Measurements from ENCODE around the gene UGT2B15.
"Not testable (repeated sequence)": the region's sequence is repeated elsewhere in the genome, so short reads cannot be mapped to it uniquely, and the experiment has no call there.

UGT2B15 gene

GRCh38 chr4:68670479-68670939 is at the start of gene UGT2B15:
Gene UGT2B15, minus strand, starts transcription at chr4:68670652. Its CDS starts 34 bp downstream, at chr4:68670618.
- ATAC-seq, result not testable (repeated sequence)

- TF ChIP-seq SNAI2 (CRISPR knock-in tag; IDR thresholded peaks at IDR 0.05) (no peak), ZNF70 (CRISPR knock-in tag; IDR thresholded peaks at IDR 0.05) (no peak), RARB (CRISPR knock-in tag; IDR thresholded peaks at IDR 0.05) (no peak), ZNF565 (CRISPR knock-in tag; conservative IDR thresholded peaks at IDR 0.05; ENCODE audit: low read depth) (no peak), POU6F1 (CRISPR knock-in tag; IDR thresholded peaks at IDR 0.05; ENCODE audit: borderline replicate concordance, low read depth) (no peak)
- no peak for ATAC-seq
Observed at GRCh38 chr4:68719075-68719473, 48.6 kb upstream of the UGT2B15 start.

GRCh38 chr4:68718447-68719074 is 48.1 kb upstream of the UGT2B15 start:
- TF ChIP-seq SNAI2 (CRISPR knock-in tag; IDR thresholded peaks at IDR 0.05) (no peak), ZFP3 (CRISPR knock-in tag; IDR thresholded peaks at IDR 0.05) (no peak), TCF4 (CRISPR knock-in tag; IDR thresholded peaks at IDR 0.05; ENCODE audit: borderline replicate concordance) (no peak), ZC3H10 (CRISPR knock-in tag; IDR thresholded peaks at IDR 0.05) (no peak), CREB5 (CRISPR knock-in tag; IDR thresholded peaks at IDR 0.05; ENCODE audit: low read depth) (no peak), TOX (CRISPR knock-in tag; IDR thresholded peaks at IDR 0.05; ENCODE audit: borderline replicate concordance) (no peak), GLIS3 (CRISPR knock-in tag; IDR thresholded peaks at IDR 0.05) (no peak), PATZ1 (CRISPR knock-in tag; IDR thresholded peaks at IDR 0.05; ENCODE audit: borderline replicate concordance) (no peak), CSRNP3 (CRISPR knock-in tag; IDR thresholded peaks at IDR 0.05) (no peak), ZNF8 (CRISPR knock-in tag; IDR thresholded peaks at IDR 0.05) (no peak), TSHZ2 (CRISPR knock-in tag; IDR thresholded peaks at IDR 0.05) (no peak), PPARA (CRISPR knock-in tag; IDR thresholded peaks at IDR 0.05; ENCODE audit: borderline replicate concordance) (no peak), ZFP30 (CRISPR knock-in tag; IDR thresholded peaks at IDR 0.05) (no peak), ZNF70 (CRISPR knock-in tag; IDR thresholded peaks at IDR 0.05) (no peak), CSDC2 (CRISPR knock-in tag; IDR thresholded peaks at IDR 0.05) (no peak)
- no peak for ATAC-seq

- no peak for ATAC-seq
- TF ChIP-seq TSHZ2 (CRISPR knock-in tag; IDR thresholded peaks at IDR 0.05), result no peak
- TF ChIP-seq TCF4 (CRISPR knock-in tag; IDR thresholded peaks at IDR 0.05; ENCODE audit: borderline replicate concordance), result no peak
- no peak for TF ChIP-seq ZNF565 (CRISPR knock-in tag; conservative IDR thresholded peaks at IDR 0.05; ENCODE audit: low read depth)
- no peak for TF ChIP-seq ARNTL (CRISPR knock-in tag; IDR thresholded peaks at IDR 0.05; ENCODE audit: borderline replicate concordance, low read depth)
- no peak for TF ChIP-seq CSRNP3 (CRISPR knock-in tag; IDR thresholded peaks at IDR 0.05)
- TF ChIP-seq RARB (CRISPR knock-in tag; IDR thresholded peaks at IDR 0.05), result no peak
- TF ChIP-seq ZC3H10 (CRISPR knock-in tag; IDR thresholded peaks at IDR 0.05), result no peak
- TF ChIP-seq GLIS3 (CRISPR knock-in tag; IDR thresholded peaks at IDR 0.05), result no peak
- TF ChIP-seq ZNF8 (CRISPR knock-in tag; IDR thresholded peaks at IDR 0.05), result no peak
- no peak for TF ChIP-seq ZNF70 (CRISPR knock-in tag; IDR thresholded peaks at IDR 0.05)
- TF ChIP-seq OSR1 (CRISPR knock-in tag; IDR thresholded peaks at IDR 0.05), result no peak
- TF ChIP-seq ZFP3 (CRISPR knock-in tag; IDR thresholded peaks at IDR 0.05), result no peak
- TF ChIP-seq ISL1 (CRISPR knock-in tag; IDR thresholded peaks at IDR 0.05), result no peak
- no peak for TF ChIP-seq BACH2 (CRISPR knock-in tag; IDR thresholded peaks at IDR 0.05; ENCODE audit: borderline replicate concordance)
Observed at GRCh38 chr4:68717999-68718398, 47.5 kb upstream of the UGT2B15 start.

Measured in SK-N-SH treated with all-trans-retinoic acid at 6 μM for 48 hours (cell line).